Ectodermal cell (in vitro differentiated cells): ENCODE measurements around the gene SH2D3A.

Source experiments
- H3K27ac ChIP-seq: 2 replicates; pipeline ENCODE4 v1.7.0; 2013; ENCODE audit warnings: mild to moderate bottlenecking, low read depth, low read length; ENCODE audit not compliant: insufficient read depth, poor library complexity, severe bottlenecking
- H3K27me3 ChIP-seq: 2 replicates; pipeline ENCODE4 v1.7.0; 2013; ENCODE audit warnings: mild to moderate bottlenecking, low read length; ENCODE audit not compliant: insufficient read depth, control insufficient read depth, poor library complexity, severe bottlenecking
- H3K36me3 ChIP-seq: one replicate; pipeline ENCODE4 v1.7.0; 2013; ENCODE audit warnings: low read length; ENCODE audit not compliant: control insufficient read depth, insufficient read depth
- H3K4me1 ChIP-seq: one replicate; pipeline ENCODE4 v1.7.0; 2013; ENCODE audit warnings: low read length; ENCODE audit not compliant: control insufficient read depth, insufficient read depth
- H3K4me3 ChIP-seq: 2 replicates; pipeline ENCODE4 v1.7.0; 2013; ENCODE audit warnings: low read depth, low read length, control low read depth; ENCODE audit not compliant: insufficient read depth
- H3K9me3 ChIP-seq: 2 replicates; pipeline ENCODE4 v1.7.0; 2013; ENCODE audit warnings: mild to moderate bottlenecking, low read length, moderate library complexity; ENCODE audit not compliant: control insufficient read depth
- WGBS, 2 experiments: methylation state at CpG; one replicate each; pipeline ENCODE4 v1.1.7; 2013; ENCODE audit warnings: missing lambda C conversion rate in 2 of 2; 5-methylcytosine and 5-hydroxymethylcytosine counted together

The SH2D3A gene

GRCh38 chr19:6730941-6731670 lies 36.1 kb downstream of the SH2D3A start:
- H3K9me3 ChIP-seq: no peaks in the 10 kb centered on the region
- H3K36me3 ChIP-seq: peaks cover 3% of the 10 kb centered on the region
- peaks cover 10% of the 10 kb centered on the region for H3K4me1 ChIP-seq
- H3K27ac ChIP-seq: no peak overlapping the region
- H3K27me3 ChIP-seq: no peaks in the 10 kb centered on the region
- no peak overlapping the region for H3K4me3 ChIP-seq
- WGBS, 2 experiments: 92 to 96% methylated on average over 30 of the region's 30 CpGs

GRCh38 chr19:6730153-6730804 lies 37.0 kb downstream of the SH2D3A start:
- Histone ChIP-seq H3K27ac (no peak overlapping the region), H3K4me1 (peaks cover 2% of the 10 kb centered on the region), H3K36me3 (peaks cover 3% of the 10 kb centered on the region), H3K9me3 (no peaks in the 10 kb centered on the region), H3K4me3 (no peak overlapping the region), H3K27me3 (no peaks in the 10 kb centered on the region)
- 80 to 85% methylated on average over 22 to 25 of the region's 27 CpGs for WGBS, 2 experiments

GRCh38 chr19:6729573-6730152 lies 37.6 kb downstream of the SH2D3A start:
- Histone ChIP-seq H3K27me3 (no peaks in the 10 kb centered on the region), H3K27ac (no peak overlapping the region), H3K4me1 (no peaks in the 10 kb centered on the region), H3K36me3 (peaks cover 3% of the 10 kb centered on the region), H3K4me3 (no peak overlapping the region), H3K9me3 (no peaks in the 10 kb centered on the region)
- 95 to 96% methylated on average over 23 of the region's 23 CpGs for WGBS, 2 experiments

- no peaks in the 10 kb centered on the region for H3K4me1 ChIP-seq
These were observed 38.9 kb downstream of the SH2D3A start for GRCh38 chr19:6728346-6728745.

GRCh38 chr19:6725513-6726231 lies 41.6 kb downstream of the SH2D3A start:
- Histone ChIP-seq H3K27me3 (no peaks in the 10 kb centered on the region), H3K36me3 (no peaks in the 10 kb centered on the region), H3K4me3 (no peak overlapping the region), H3K4me1 (no peaks in the 10 kb centered on the region), H3K27ac (no peak overlapping the region), H3K9me3 (no peaks in the 10 kb centered on the region)
- 88 to 89% methylated on average over 16 of the region's 16 CpGs for WGBS, 2 experiments

More at GRCh38 chr19:6728346-6728745, 38.9 kb downstream of the SH2D3A start:
- Histone ChIP-seq H3K36me3 (peaks cover 3% of the 10 kb centered on the region), H3K27me3 (no peaks in the 10 kb centered on the region), H3K9me3 (no peaks in the 10 kb centered on the region), H3K27ac (no peak overlapping the region), H3K4me3 (no peak overlapping the region)
- 82 to 83% methylated on average over 8 of the region's 8 CpGs for WGBS, 2 experiments

GRCh38 chr19:6724631-6725492 lies 42.4 kb downstream of the SH2D3A start:
- Histone ChIP-seq H3K4me3 (no peak overlapping the region), H3K9me3 (no peaks in the 10 kb centered on the region), H3K36me3 (no peaks in the 10 kb centered on the region), H3K27me3 (no peaks in the 10 kb centered on the region), H3K27ac (no peak overlapping the region), H3K4me1 (no peaks in the 10 kb centered on the region)
- WGBS, 2 experiments: 85 to 88% methylated on average over 15 of the region's 15 CpGs

- Histone ChIP-seq H3K36me3 (no peaks in the 10 kb centered on the region), H3K27me3 (no peaks in the 10 kb centered on the region), H3K27ac (no peak overlapping the region), H3K9me3 (no peaks in the 10 kb centered on the region), H3K4me1 (no peaks in the 10 kb centered on the region), H3K4me3 (no peak overlapping the region)
- 84 to 89% methylated on average over 5 of the region's 5 CpGs for WGBS, 2 experiments
These were observed 43.5 kb downstream of the SH2D3A start for GRCh38 chr19:6723738-6724137.

- Histone ChIP-seq H3K4me3 (no peak overlapping the region), H3K27ac (no peak overlapping the region), H3K27me3 (no peaks in the 10 kb centered on the region), H3K36me3 (no peaks in the 10 kb centered on the region), H3K9me3 (no peaks in the 10 kb centered on the region), H3K4me1 (no peaks in the 10 kb centered on the region)
- 58 to 63% methylated on average over 13 of the region's 13 CpGs for WGBS, 2 experiments
These were observed 44.1 kb downstream of the SH2D3A start for GRCh38 chr19:6723108-6723618.

GRCh38 chr19:6721773-6722172 lies 45.5 kb downstream of the SH2D3A start:
- Histone ChIP-seq H3K36me3 (no peaks in the 10 kb centered on the region), H3K27ac (no peak overlapping the region), H3K4me1 (no peaks in the 10 kb centered on the region), H3K4me3 (no peak overlapping the region), H3K9me3 (no peaks in the 10 kb centered on the region), H3K27me3 (no peaks in the 10 kb centered on the region)
- 88 to 90% methylated on average over 5 of the region's 5 CpGs for WGBS, 2 experiments
